ENCODE measurements around the gene STMP1. TPM values are rescaled to one million over a fixed set of nuclear protein-coding genes. Genes with fewer than 3 reads are reported as not detected.

Gene STMP1
- polyA plus RNA-seq, 2 of the 4 experiments (the other 2 are of a cell fraction), result 33.0 to 35.5 TPM

- Histone ChIP-seq H3K4me1 (peaks cover 17% of the 10 kb centered on the region; the same call in 2 of the 3 replicates), H3K4me3 (no peak overlapping the region), H3K4me2 (no peak overlapping the region), H3K9me3 (no peaks in the 10 kb centered on the region), H3K27ac (no peak overlapping the region)
- TF ChIP-seq HES2 (IDR thresholded peaks at IDR 0.05) (no peak), KDM5A (IDR thresholded peaks at IDR 0.05) (no peak), CEBPB (IDR thresholded peaks at IDR 0.05) (no peak), RARB (CRISPR knock-in tag; IDR thresholded peaks at IDR 0.05) (no peak), USF2 (IDR thresholded peaks at IDR 0.05) (no peak), HOXB13 (CRISPR knock-in tag; IDR thresholded peaks at IDR 0.05; ENCODE audit: low read depth) (no peak), EP300 (IDR thresholded peaks at IDR 0.05) (no peak), NPAS2 (CRISPR knock-in tag; IDR thresholded peaks at IDR 0.05; ENCODE audit: borderline replicate concordance) (no peak), RAD21 (conservative IDR thresholded peaks at IDR 0.05 in 1 of 2, IDR thresholded peaks at IDR 0.05 in 1 of 2) (no peak), BCL3 (IDR thresholded peaks at IDR 0.05) (no peak), MAX (IDR thresholded peaks at IDR 0.05) (no peak), RFX5 (IDR thresholded peaks at IDR 0.05) (no peak), RCOR1 (IDR thresholded peaks at IDR 0.05; ENCODE audit: low read depth, low read length) (no peak), NR3C1 (IDR thresholded peaks at IDR 0.05) (no peak), ELK1 (IDR thresholded peaks at IDR 0.05; ENCODE audit: low read depth, low read length) (no peak), POLR2AphosphoS2 (conservative IDR thresholded peaks at IDR 0.05; ENCODE audit: low read length) (no peak), ZC3H11A (IDR thresholded peaks at IDR 0.05) (no peak)
- POLR2A ChIA-PET, result no interaction called here
- DNase-seq (ENCODE audit: low read depth in 1 of 2, low spot score in 1 of 2) (no peak), FAIRE-seq (no peak), ATAC-seq (no peak)
- CTCF ChIA-PET, result interaction anchor here (1.2 to 2.6 kb wide), 2 partner anchors 21 to 1926 kb away, joined by 3 to 11 read pairs; no protein-coding TSS in a partner anchor
- WGBS (ENCODE audit: missing lambda C conversion rate), result 91% methylated on average over 11 of the region's 11 CpGs
These were observed 3.8 kb downstream of the STMP1 start for GRCh38 chr7:135666156-135666555.

- H3K4me3 ChIP-seq, result no peak overlapping the region
- no peaks in the 10 kb centered on the region for H3K9me3 ChIP-seq
- FAIRE-seq (no peak), ATAC-seq (no peak), DNase-seq (ENCODE audit: low read depth in 1 of 2, low spot score in 1 of 2) (no peak)
- POLR2A ChIA-PET, result no interaction called here
- CTCF ChIA-PET, result interaction anchor here (1.2 kb wide), 1 partner anchor 1925 kb away, joined by 3 read pairs; no protein-coding TSS in a partner anchor
- H3K4me1 ChIP-seq, result peaks cover 13% of the 10 kb centered on the region; the same call in 2 of the 3 replicates
- H3K4me2 ChIP-seq, result no peak overlapping the region
- no peak overlapping the region for H3K27ac ChIP-seq
- 95% methylated on average over 6 of the region's 6 CpGs for WGBS (ENCODE audit: missing lambda C conversion rate)
- TF ChIP-seq PBX3 (IDR thresholded peaks at IDR 0.05) (no peak), MAX (IDR thresholded peaks at IDR 0.05) (no peak), FOSB (CRISPR knock-in tag; IDR thresholded peaks at IDR 0.05) (no peak), RCOR1 (IDR thresholded peaks at IDR 0.05; ENCODE audit: low read depth, low read length) (no peak), CBX8 (IDR thresholded peaks at IDR 0.05) (no peak), NFE2L2 (conservative IDR thresholded peaks at IDR 0.05; ENCODE audit: low read length) (no peak), ATOH8 (CRISPR knock-in tag; IDR thresholded peaks at IDR 0.05; ENCODE audit: low read depth) (no peak), NPAS2 (CRISPR knock-in tag; IDR thresholded peaks at IDR 0.05; ENCODE audit: borderline replicate concordance) (no peak), REST (IDR thresholded peaks at IDR 0.05) (no peak), HOXB5 (CRISPR knock-in tag; IDR thresholded peaks at IDR 0.05) (no peak), CTCF (IDR thresholded peaks at IDR 0.05) (no peak), ZC3H11A (IDR thresholded peaks at IDR 0.05) (no peak), CHD4 (IDR thresholded peaks at IDR 0.05; ENCODE audit: borderline replicate concordance) (no peak)
These were observed 4.5 kb downstream of the STMP1 start for GRCh38 chr7:135666846-135667245.

Measured in A549 (cell line).